ENCODE data around the gene GSTM5.
"Not testable (repeated sequence)": the region's sequence is repeated elsewhere in the genome, so short reads cannot be mapped to it uniquely, and the experiment has no call there.

Gene GSTM5

DNA sequence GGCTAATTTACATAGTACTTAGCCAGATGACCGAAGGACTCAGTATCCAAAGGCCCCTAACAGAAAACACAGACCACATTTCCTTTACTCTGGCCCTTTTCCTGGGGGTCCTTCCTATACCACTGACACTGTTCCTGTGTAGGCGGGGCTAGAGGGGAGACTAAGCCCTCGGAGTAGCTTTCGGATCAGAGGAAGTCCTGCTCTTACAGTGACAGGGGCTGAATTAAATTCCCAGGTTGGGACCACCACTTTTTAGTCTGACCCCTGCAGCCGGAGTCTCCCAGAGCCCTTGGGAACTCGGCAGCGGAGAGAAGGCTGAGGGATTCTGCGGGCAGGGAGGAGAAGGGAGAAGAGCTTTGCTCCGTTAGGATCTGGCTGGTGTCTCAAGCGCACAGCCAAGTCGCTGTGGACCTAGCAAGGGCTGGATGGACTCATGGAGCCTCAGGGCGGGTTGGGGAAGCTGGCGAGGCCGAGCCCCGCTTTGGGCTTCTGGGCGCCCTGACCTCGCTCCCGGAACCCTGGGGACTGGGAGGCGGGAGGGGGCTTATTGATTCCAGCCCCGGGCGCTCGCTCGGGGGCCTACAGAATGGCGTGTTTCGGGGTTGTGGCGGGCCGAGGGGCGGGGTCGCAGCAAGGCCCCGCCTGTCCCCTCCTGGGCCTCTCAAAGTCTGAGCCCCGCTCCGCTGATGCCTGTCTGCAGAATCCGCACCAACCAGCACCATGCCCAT lies at the start of gene GSTM5:
TSS of gene GSTM5 (plus strand) at position 659 of the 728 bp plus-strand sequence. CDS start at position 721, 62 bp downstream.
- peak within 1 kb of the TSS; percentile 40 for H3K4me3 ChIP-seq (ENCODE audit: low read length)
- not testable (repeated sequence) for H3K4me1 ChIP-seq (ENCODE audit: control insufficient read depth, low read depth, low read length); H3K27me3 ChIP-seq (ENCODE audit: control insufficient read depth, insufficient read depth, low read length); H3K36me3 ChIP-seq (ENCODE audit: control insufficient read depth, low read depth, low read length); H3K9me3 ChIP-seq (ENCODE audit: control insufficient read depth, low read depth, low read length); H3K9ac ChIP-seq (ENCODE audit: low read length); H3K27ac ChIP-seq (ENCODE audit: low read length)

DNA sequence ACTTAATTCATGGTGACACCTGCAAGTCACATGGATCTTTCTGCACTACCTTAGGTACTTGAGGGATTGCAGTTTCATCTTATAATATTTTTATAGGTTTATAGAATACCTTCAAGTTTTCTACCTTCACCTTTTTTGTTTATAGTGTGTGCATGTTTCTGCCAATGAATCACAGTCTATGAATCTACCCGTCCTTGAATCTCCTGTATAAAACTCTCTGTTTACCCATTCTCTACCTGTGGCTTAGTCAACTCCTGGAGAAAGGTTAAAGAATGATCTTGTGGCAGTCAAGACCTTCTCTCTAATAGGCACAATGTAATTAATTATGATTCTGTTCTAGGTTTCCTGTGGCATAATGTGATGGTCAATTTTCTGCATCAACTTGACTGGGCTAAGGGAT lies 47.4 kb upstream of the GSTM5 start:
- Histone ChIP-seq H3K36me3 (ENCODE audit: control insufficient read depth, low read depth, low read length) (no peaks in the 10 kb centered on the region), H3K4me3 (ENCODE audit: low read length) (no peak overlapping the region), H3K27ac (ENCODE audit: low read length) (no peak overlapping the region), H3K4me1 (ENCODE audit: control insufficient read depth, low read depth, low read length) (peaks cover 3% of the 10 kb centered on the region), H3K9me3 (ENCODE audit: control insufficient read depth, low read depth, low read length) (no peaks in the 10 kb centered on the region), H3K9ac (ENCODE audit: low read length) (no peak overlapping the region), H3K27me3 (ENCODE audit: control insufficient read depth, insufficient read depth, low read length) (no peaks in the 10 kb centered on the region)

DNA sequence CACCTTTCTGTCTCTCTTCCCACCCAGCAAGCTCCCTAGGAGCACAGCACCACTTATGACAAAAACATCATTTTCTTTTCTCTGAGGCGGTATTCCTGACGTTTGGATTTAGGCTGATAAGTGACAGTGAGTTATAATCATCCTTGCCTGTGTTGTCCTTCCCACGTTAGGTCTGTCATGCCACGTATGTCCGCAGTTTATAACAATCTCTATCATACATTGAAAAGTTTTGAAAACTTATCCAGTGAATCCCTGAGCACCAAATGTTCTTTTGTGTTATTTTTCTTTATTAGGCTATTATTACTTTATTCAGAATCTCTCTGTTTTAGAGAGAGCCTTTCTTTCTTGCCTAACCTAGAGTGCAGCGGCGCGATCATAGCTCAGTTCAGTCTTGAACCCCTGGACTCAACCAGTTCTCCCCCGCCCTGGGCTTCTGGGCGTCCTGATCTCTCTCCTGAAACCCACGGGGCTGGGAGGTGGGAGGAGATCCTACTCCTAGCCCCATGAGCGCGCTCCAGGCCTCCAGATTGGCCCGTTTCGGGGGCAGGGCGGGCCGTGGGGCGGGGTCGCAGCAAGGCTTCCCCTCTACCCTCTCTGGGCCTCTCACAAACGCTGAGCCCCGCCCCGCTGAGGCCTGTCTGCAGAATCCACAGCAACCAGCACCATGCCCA lies 44.5 kb upstream of the GSTM5 start, which contains the start of gene GSTM2:
TSS of gene GSTM2 (plus strand) at position 606 of the 671 bp plus-strand sequence. CDS start at position 665, 59 bp downstream.
- Histone ChIP-seq H3K4me3 (ENCODE audit: low read length) (peak within 1 kb of the TSS; percentile 50), H3K36me3 (ENCODE audit: control insufficient read depth, low read depth, low read length) (no peaks in the 10 kb centered on the region), H3K4me1 (ENCODE audit: control insufficient read depth, low read depth, low read length) (peaks cover 3% of the 10 kb centered on the region), H3K27ac (ENCODE audit: low read length) (no peak within 1 kb of the TSS), H3K9me3 (ENCODE audit: control insufficient read depth, low read depth, low read length) (no peaks in the 10 kb centered on the region), H3K27me3 (ENCODE audit: control insufficient read depth, insufficient read depth, low read length) (no peaks in the 10 kb centered on the region), H3K9ac (ENCODE audit: low read length) (no peak within 1 kb of the TSS)

DNA sequence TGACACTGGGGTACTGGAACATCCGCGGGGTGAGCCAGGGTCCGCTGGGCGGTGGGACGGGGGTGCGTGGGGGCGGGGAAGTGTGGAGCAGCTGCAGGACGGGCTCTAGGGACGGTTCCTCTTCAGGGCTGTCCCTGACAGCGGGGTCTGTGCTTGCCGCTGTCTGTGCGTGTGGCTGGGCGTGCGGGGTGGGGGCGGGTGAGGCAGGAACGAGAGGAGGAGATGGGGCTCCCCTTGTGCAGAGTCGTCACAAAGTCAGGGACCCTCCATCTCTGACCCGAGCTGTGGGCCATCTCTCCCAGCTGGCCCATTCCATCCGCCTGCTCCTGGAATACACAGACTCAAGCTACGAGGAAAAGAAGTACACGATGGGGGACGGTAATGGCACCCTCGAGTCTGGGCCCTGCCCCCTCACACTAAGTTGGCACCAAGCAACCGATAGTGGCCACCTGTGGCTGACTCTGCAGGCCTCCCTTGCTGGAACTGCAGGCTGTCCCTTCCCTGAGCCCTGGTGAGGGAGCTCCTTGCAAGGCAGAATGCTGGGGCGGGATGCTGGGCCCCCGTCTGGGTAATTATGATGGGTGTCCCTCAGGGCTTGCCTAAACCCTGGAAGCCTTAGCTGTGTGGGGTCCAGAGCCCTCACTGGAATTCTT lies 43.8 kb upstream of the GSTM5 start:
- Histone ChIP-seq H3K36me3 (ENCODE audit: control insufficient read depth, low read depth, low read length) (no peaks in the 10 kb centered on the region), H3K4me3 (ENCODE audit: low read length) (peak overlapping the region; percentile 50), H3K4me1 (ENCODE audit: control insufficient read depth, low read depth, low read length) (peaks cover 3% of the 10 kb centered on the region), H3K27ac (ENCODE audit: low read length) (no peak overlapping the region), H3K9ac (ENCODE audit: low read length) (no peak overlapping the region), H3K27me3 (ENCODE audit: control insufficient read depth, insufficient read depth, low read length) (no peaks in the 10 kb centered on the region), H3K9me3 (ENCODE audit: control insufficient read depth, low read depth, low read length) (no peaks in the 10 kb centered on the region)

DNA sequence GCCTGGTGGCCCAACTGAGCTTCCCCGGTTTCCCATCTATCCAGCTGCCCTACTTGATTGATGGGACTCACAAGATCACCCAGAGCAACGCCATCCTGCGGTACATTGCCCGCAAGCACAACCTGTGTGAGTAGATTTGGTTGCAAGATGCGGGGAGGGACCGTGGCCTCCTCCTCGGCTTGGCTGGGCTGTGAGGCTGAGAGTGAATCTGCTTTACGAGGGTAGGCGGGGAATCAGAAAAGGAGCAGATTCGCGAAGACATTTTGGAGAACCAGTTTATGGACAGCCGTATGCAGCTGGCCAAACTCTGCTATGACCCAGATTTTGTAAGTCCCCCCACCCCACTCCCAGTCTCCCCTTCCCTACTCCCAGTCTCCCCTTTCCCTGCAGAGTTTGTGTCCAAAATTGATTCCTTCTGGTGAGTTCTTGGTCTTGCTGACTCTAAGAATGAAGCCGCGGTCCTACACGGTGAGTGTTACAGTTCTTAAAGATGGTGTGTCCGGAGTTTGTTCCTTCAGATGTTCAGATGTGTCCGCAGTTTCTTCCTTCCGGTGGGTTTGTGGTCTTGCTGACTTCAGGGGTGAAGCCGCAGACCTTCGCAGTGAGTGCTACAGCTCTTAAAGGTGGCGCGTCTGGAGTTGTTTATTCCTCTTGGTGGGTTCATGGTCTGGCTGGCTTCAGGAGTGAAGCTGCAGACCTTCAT lies 42.7 kb upstream of the GSTM5 start:
- Histone ChIP-seq H3K27me3 (ENCODE audit: control insufficient read depth, insufficient read depth, low read length) (no peaks in the 10 kb centered on the region), H3K9me3 (ENCODE audit: control insufficient read depth, low read depth, low read length) (no peaks in the 10 kb centered on the region), H3K4me1 (ENCODE audit: control insufficient read depth, low read depth, low read length) (peaks cover 3% of the 10 kb centered on the region), H3K4me3 (ENCODE audit: low read length) (no peak overlapping the region), H3K27ac (ENCODE audit: low read length) (no peak overlapping the region), H3K9ac (ENCODE audit: low read length) (no peak overlapping the region), H3K36me3 (ENCODE audit: control insufficient read depth, low read depth, low read length) (no peaks in the 10 kb centered on the region)

DNA sequence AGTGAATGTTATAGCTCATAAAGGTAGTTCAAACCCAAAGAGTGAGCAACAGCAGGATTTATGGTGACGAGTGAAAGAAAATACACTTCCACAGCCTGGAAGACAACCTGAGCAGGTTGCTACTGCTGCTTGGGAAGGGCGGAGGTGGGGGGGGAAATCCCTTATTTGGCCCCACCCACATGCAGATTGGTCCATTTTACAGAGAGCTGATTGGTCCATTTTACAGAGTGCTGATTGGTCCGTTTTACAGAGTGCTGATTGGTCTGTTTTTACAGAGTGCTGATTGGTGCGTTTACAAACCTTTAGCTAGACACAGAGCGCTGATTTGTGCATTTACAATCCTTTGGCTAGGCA lies 42.1 kb upstream of the GSTM5 start:
- not testable (repeated sequence) for H3K27ac ChIP-seq (ENCODE audit: low read length); H3K27me3 ChIP-seq (ENCODE audit: control insufficient read depth, insufficient read depth, low read length); H3K36me3 ChIP-seq (ENCODE audit: control insufficient read depth, low read depth, low read length); H3K4me3 ChIP-seq (ENCODE audit: low read length); H3K9ac ChIP-seq (ENCODE audit: low read length); H3K9me3 ChIP-seq (ENCODE audit: control insufficient read depth, low read depth, low read length); H3K4me1 ChIP-seq (ENCODE audit: control insufficient read depth, low read depth, low read length)

DNA sequence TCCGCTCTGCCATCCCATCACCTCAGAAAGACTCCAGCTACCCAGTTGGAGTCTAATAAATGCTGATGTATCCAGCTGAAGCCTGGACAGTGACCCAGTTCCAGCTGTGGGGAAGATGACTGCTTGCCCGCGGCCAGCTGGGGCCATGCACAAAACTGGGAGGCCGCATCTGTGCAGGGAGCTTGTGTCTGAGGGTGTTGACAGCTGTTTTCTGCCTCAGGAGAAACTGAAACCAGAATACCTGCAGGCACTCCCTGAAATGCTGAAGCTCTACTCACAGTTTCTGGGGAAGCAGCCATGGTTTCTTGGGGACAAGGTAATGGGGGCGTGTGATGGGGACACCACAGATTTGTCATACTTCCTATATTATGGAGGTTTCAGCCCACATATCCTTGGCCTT lies 41.0 kb upstream of the GSTM5 start:
- Histone ChIP-seq H3K9ac (ENCODE audit: low read length) (no peak overlapping the region), H3K36me3 (ENCODE audit: control insufficient read depth, low read depth, low read length) (no peaks in the 10 kb centered on the region), H3K9me3 (ENCODE audit: control insufficient read depth, low read depth, low read length) (no peaks in the 10 kb centered on the region), H3K4me3 (ENCODE audit: low read length) (no peak overlapping the region), H3K4me1 (ENCODE audit: control insufficient read depth, low read depth, low read length) (peaks cover 3% of the 10 kb centered on the region), H3K27ac (ENCODE audit: low read length) (no peak overlapping the region), H3K27me3 (ENCODE audit: control insufficient read depth, insufficient read depth, low read length) (no peaks in the 10 kb centered on the region)

DNA sequence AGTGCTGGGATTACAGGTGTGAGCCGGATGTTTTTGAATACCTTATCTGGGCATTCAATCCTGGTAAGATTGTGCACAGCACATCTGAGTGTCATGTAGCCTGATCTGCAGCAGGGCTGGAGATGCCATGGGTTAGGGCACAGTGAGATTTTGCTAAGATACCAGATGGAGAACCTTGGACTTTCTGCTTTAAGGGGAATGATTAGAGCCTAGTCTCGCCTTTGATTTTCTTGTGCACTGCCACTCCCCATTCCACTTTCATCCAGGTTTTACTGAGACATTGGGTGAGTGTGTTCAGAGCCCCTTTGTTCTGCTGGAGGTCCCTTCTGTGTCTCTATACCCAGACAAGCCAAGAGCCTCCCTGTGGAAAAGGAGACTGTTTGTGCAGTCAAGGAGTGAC lies 38.2 kb upstream of the GSTM5 start:
- not testable (repeated sequence) for H3K4me1 ChIP-seq (ENCODE audit: control insufficient read depth, low read depth, low read length); H3K36me3 ChIP-seq (ENCODE audit: control insufficient read depth, low read depth, low read length); H3K4me3 ChIP-seq (ENCODE audit: low read length); H3K27me3 ChIP-seq (ENCODE audit: control insufficient read depth, insufficient read depth, low read length); H3K9me3 ChIP-seq (ENCODE audit: control insufficient read depth, low read depth, low read length); H3K9ac ChIP-seq (ENCODE audit: low read length); H3K27ac ChIP-seq (ENCODE audit: low read length)

DNA sequence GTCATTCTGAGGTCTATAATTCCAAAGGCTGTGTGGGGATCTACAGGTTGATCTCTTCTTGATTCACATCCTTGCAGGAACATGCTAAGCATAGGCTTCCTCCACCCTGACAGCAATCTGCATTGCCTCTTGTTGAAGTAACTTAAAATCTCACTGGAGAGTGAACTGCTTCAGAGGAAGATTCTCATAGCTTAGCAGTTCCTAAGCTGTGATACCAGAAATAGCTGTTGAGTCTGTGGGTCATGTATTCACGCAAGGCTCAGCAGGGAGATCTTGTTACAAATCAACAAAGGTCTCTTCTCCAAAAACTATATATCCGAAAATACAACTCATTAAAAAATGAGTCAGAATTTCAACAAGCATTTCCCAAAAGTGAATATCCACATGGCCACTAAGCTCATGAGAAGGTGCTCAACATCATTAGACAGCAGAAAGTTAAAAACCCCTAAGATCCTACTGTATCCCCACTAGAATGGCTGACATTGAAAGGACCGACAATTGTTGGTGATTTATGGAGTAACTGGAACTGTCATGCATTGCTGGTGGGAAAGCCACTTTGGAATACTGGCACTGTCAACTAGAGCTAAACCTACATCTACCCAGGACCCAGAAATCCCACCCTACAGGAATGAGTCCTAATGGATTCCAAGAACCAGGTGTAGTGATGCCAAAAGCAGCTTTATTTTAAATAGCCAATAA lies 35.2 kb upstream of the GSTM5 start:
- not testable (repeated sequence) for H3K9ac ChIP-seq (ENCODE audit: low read length); H3K9me3 ChIP-seq (ENCODE audit: control insufficient read depth, low read depth, low read length); H3K27ac ChIP-seq (ENCODE audit: low read length); H3K36me3 ChIP-seq (ENCODE audit: control insufficient read depth, low read depth, low read length); H3K27me3 ChIP-seq (ENCODE audit: control insufficient read depth, insufficient read depth, low read length); H3K4me1 ChIP-seq (ENCODE audit: control insufficient read depth, low read depth, low read length); H3K4me3 ChIP-seq (ENCODE audit: low read length)

DNA sequence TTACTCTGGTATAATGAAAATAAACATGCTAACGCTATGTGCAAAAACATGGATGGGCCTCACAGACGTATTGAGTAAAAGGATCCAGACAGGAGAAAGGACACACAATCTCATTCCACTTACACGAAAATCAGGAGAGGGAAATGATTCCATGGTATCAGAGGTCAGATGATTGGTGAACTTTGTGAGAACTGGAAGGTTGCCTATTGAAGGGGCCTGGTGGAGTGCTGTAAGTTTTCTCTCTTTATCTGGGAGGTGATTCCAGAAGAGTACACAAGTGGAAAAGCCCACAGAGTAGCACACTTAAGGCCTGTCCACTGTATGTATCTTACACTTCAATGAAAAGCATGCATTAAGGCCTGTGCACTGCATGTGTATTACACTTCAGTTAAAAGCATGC lies 34.6 kb upstream of the GSTM5 start:
- no peak overlapping the region for H3K4me3 ChIP-seq (ENCODE audit: low read length)
- H3K27ac ChIP-seq (ENCODE audit: low read length) = no peak overlapping the region
- H3K9me3 ChIP-seq (ENCODE audit: control insufficient read depth, low read depth, low read length) = no peaks in the 10 kb centered on the region
- H3K36me3 ChIP-seq (ENCODE audit: control insufficient read depth, low read depth, low read length) = no peaks in the 10 kb centered on the region
- no peak overlapping the region for H3K9ac ChIP-seq (ENCODE audit: low read length)
- no peaks in the 10 kb centered on the region for H3K27me3 ChIP-seq (ENCODE audit: control insufficient read depth, insufficient read depth, low read length)
- no peaks in the 10 kb centered on the region for H3K4me1 ChIP-seq (ENCODE audit: control insufficient read depth, low read depth, low read length)

DNA sequence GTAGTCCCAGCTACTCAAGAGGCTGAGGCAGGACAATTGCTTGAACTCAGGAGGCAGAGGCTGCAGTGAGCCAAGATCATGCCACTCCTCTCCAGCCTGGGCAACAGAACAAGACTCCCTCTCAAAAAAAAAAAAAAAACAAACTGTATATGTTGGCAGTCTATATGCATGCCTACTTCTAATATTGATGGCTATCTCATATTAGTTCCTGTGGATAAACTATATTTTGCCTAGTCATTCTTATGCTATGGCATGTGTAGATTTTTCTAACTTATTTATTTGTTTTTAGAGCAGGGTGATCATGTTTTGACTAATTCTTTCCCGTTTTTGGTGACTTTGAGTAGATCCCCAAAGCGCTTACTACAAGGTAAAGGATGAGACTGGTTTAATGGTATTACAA lies 33.4 kb upstream of the GSTM5 start:
- not testable (repeated sequence) for H3K36me3 ChIP-seq (ENCODE audit: control insufficient read depth, low read depth, low read length); H3K9ac ChIP-seq (ENCODE audit: low read length); H3K9me3 ChIP-seq (ENCODE audit: control insufficient read depth, low read depth, low read length); H3K4me1 ChIP-seq (ENCODE audit: control insufficient read depth, low read depth, low read length); H3K4me3 ChIP-seq (ENCODE audit: low read length); H3K27me3 ChIP-seq (ENCODE audit: control insufficient read depth, insufficient read depth, low read length); H3K27ac ChIP-seq (ENCODE audit: low read length)
